Measurements from ENCODE around the gene SLC13A2.

Gene SLC13A2

GRCh38 chr17:28491286-28491685 is 17.8 kb downstream of the SLC13A2 start:
- Histone ChIP-seq H3K4me3 (ENCODE audit: low read length, poor library complexity, severe bottlenecking) (no peak overlapping the region), H2AFZ (ENCODE audit: low read length) (no peak overlapping the region), H3K9me3 (ENCODE audit: insufficient read depth, low read depth, low read length) (no peaks in the 10 kb centered on the region), H3K9me2 (replicated peaks; ENCODE audit: low read depth, low read length) (no peaks in the 10 kb centered on the region), H3K9ac (ENCODE audit: low read depth, low read length, poor library complexity, severe bottlenecking) (no peak overlapping the region), H3K4me1 (ENCODE audit: insufficient read depth, low read length, poor library complexity, severe bottlenecking) (no peaks in the 10 kb centered on the region), H3K27me3 (ENCODE audit: insufficient read depth, low read length, poor library complexity, severe bottlenecking) (no peaks in the 10 kb centered on the region), H4K20me1 (ENCODE audit: insufficient read depth, low read length, poor library complexity, severe bottlenecking) (no peaks in the 10 kb centered on the region), H3F3A (ENCODE audit: low read depth) (no peaks in the 10 kb centered on the region), H3K79me2 (ENCODE audit: insufficient read depth, low read length) (no peaks in the 10 kb centered on the region), H3K36me3 (ENCODE audit: insufficient read depth, low read length) (no peaks in the 10 kb centered on the region), H3K4me2 (ENCODE audit: low read depth, low read length, poor library complexity, severe bottlenecking) (no peak overlapping the region)
- TF ChIP-seq, protein P1, sequence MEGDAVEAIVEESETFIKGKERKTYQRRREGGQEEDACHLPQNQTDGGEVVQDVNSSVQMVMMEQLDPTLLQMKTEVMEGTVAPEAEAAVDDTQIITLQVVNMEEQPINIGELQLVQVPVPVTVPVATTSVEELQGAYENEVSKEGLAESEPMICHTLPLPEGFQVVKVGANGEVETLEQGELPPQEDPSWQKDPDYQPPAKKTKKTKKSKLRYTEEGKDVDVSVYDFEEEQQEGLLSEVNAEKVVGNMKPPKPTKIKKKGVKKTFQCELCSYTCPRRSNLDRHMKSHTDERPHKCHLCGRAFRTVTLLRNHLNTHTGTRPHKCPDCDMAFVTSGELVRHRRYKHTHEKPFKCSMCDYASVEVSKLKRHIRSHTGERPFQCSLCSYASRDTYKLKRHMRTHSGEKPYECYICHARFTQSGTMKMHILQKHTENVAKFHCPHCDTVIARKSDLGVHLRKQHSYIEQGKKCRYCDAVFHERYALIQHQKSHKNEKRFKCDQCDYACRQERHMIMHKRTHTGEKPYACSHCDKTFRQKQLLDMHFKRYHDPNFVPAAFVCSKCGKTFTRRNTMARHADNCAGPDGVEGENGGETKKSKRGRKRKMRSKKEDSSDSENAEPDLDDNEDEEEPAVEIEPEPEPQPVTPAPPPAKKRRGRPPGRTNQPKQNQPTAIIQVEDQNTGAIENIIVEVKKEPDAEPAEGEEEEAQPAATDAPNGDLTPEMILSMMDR (conservative IDR thresholded peaks at IDR 0.05; ENCODE audit: low read length): no peak
- no peak for TF ChIP-seq EZH2phosphoT487 (IDR thresholded peaks at IDR 0.05; ENCODE audit: borderline replicate concordance)

GRCh38 chr17:28491860-28492259 is 18.4 kb downstream of the SLC13A2 start:
- no peak overlapping the region for H3K4me2 ChIP-seq (ENCODE audit: low read depth, low read length, poor library complexity, severe bottlenecking)
- H3K4me1 ChIP-seq (ENCODE audit: insufficient read depth, low read length, poor library complexity, severe bottlenecking): no peaks in the 10 kb centered on the region
- H3K9me3 ChIP-seq (ENCODE audit: insufficient read depth, low read depth, low read length): no peaks in the 10 kb centered on the region
- H3K4me3 ChIP-seq (ENCODE audit: low read length, poor library complexity, severe bottlenecking): no peak overlapping the region
- no peaks in the 10 kb centered on the region for H3F3A ChIP-seq (ENCODE audit: low read depth)
- H2AFZ ChIP-seq (ENCODE audit: low read length): no peak overlapping the region
- no peak overlapping the region for H3K9ac ChIP-seq (ENCODE audit: low read depth, low read length, poor library complexity, severe bottlenecking)
- H3K9me2 ChIP-seq (replicated peaks; ENCODE audit: low read depth, low read length): no peaks in the 10 kb centered on the region
- no peaks in the 10 kb centered on the region for H3K79me2 ChIP-seq (ENCODE audit: insufficient read depth, low read length)
- H3K36me3 ChIP-seq (ENCODE audit: insufficient read depth, low read length): no peaks in the 10 kb centered on the region
- TF ChIP-seq, protein P1 (conservative IDR thresholded peaks at IDR 0.05; ENCODE audit: low read length): no peak
- TF ChIP-seq EZH2phosphoT487 (IDR thresholded peaks at IDR 0.05; ENCODE audit: borderline replicate concordance): no peak
- H4K20me1 ChIP-seq (ENCODE audit: insufficient read depth, low read length, poor library complexity, severe bottlenecking): no peaks in the 10 kb centered on the region
- no peaks in the 10 kb centered on the region for H3K27me3 ChIP-seq (ENCODE audit: insufficient read depth, low read length, poor library complexity, severe bottlenecking)

DNA sequence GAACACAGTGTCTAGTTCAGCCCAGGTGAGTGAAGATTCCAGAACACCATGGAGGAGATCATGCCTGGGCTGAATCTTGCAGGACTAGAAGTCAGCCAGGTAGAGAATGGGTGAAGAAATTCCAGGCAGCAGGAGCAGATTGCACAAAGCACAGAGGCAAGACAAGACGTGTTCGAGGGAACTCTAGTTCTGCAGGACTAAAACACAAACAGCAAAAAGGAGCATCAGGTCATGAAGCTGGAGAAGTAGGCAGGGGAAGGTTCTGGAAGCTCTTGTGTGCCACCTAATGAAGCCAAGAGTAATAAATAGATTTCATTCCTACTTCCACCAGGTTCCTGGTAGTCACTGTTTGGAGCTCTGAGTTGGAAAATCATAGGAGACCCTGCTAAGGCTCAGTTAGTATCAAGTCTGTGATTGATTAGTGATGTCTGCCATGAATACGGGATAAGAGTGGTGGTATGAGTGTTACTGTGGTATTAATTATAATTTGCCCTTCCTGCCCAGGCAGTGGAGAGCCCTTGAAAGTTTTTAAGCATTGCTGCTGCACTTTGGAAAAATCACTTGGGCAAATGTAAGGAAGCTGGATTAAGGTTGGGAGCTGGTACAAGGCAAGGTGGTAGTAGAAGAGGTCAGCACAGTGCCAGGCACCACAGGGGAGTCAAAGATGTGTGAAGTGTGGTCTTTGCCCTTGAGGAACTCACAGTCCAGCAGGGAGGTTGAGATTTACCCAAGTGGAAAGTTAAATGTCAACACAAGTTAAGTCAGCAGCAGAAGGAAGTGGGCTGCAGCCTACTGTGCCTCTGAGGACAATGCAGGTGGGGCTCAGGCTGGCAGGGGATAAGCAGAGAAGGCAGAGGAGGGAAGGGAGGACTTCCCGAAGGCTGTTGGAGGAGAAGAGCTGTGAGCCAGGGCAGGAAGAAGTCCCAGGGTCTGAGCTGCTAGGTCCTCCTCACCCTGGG is 19.2 kb downstream of the SLC13A2 start:
- no peaks in the 10 kb centered on the region for H3K79me2 ChIP-seq (ENCODE audit: insufficient read depth, low read length)
- no peaks in the 10 kb centered on the region for H3K9me2 ChIP-seq (replicated peaks; ENCODE audit: low read depth, low read length)
- H3K4me3 ChIP-seq (ENCODE audit: low read length, poor library complexity, severe bottlenecking): no peak overlapping the region
- H3F3A ChIP-seq (ENCODE audit: low read depth): no peaks in the 10 kb centered on the region
- H3K9ac ChIP-seq (ENCODE audit: low read depth, low read length, poor library complexity, severe bottlenecking): no peak overlapping the region
- H2AFZ ChIP-seq (ENCODE audit: low read length): no peak overlapping the region
- no peaks in the 10 kb centered on the region for H3K36me3 ChIP-seq (ENCODE audit: insufficient read depth, low read length)
- H3K9me3 ChIP-seq (ENCODE audit: insufficient read depth, low read depth, low read length): no peaks in the 10 kb centered on the region
- H3K27me3 ChIP-seq (ENCODE audit: insufficient read depth, low read length, poor library complexity, severe bottlenecking): no peaks in the 10 kb centered on the region
- no peak for TF ChIP-seq EZH2phosphoT487 (IDR thresholded peaks at IDR 0.05; ENCODE audit: borderline replicate concordance)
- TF ChIP-seq, protein P1 (conservative IDR thresholded peaks at IDR 0.05; ENCODE audit: low read length): no peak
- no peak overlapping the region for H3K4me2 ChIP-seq (ENCODE audit: low read depth, low read length, poor library complexity, severe bottlenecking)
- H4K20me1 ChIP-seq (ENCODE audit: insufficient read depth, low read length, poor library complexity, severe bottlenecking): no peaks in the 10 kb centered on the region
- H3K4me1 ChIP-seq (ENCODE audit: insufficient read depth, low read length, poor library complexity, severe bottlenecking): no peaks in the 10 kb centered on the region

All from Loucy (cell line).